ENCODE measurements around the gene EFNA1.
"Not testable (repeated sequence)": the region's sequence is repeated elsewhere in the genome, so short reads cannot be mapped to it uniquely, and the experiment has no call there.

The EFNA1 gene

GRCh38 chr1:155139895-155140629 is 12.4 kb downstream of the EFNA1 start, which contains the start of gene DPM3:
Gene DPM3, minus strand, starts transcription at chr1:155140531. Its CDS starts 291 bp downstream, at chr1:155140240.
- peak; percentile 38 to 93 (median 82) for DNase-seq

DNA sequence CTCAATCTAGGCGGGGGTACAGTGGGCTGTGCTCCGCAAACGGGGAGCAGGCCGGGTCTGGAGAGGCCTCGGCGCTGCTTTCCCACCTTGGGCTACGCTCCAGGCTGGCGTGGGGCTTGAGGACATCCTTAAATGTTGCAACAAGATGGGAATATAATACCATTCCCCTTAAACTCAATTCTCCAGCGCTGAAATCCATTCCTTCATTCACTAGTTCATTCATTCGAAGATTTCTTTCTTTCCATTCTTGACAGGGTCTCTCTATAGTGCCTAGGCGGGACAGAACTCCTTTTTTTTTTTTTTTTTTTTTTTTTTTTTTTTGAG is 12.9 kb downstream of the EFNA1 start:
- no peak for DNase-seq

- no peak for DNase-seq
Observed at GRCh38 chr1:155141749-155142148, 14.1 kb downstream of the EFNA1 start.

GRCh38 chr1:155145491-155145890 is 17.8 kb downstream of the EFNA1 start:
- no peak for DNase-seq

GRCh38 chr1:155155996-155156643 is 28.4 kb downstream of the EFNA1 start:
- DNase-seq: not testable (repeated sequence)

GRCh38 chr1:155158991-155159390 is 31.3 kb downstream of the EFNA1 start:
- DNase-seq: no peak

DNA sequence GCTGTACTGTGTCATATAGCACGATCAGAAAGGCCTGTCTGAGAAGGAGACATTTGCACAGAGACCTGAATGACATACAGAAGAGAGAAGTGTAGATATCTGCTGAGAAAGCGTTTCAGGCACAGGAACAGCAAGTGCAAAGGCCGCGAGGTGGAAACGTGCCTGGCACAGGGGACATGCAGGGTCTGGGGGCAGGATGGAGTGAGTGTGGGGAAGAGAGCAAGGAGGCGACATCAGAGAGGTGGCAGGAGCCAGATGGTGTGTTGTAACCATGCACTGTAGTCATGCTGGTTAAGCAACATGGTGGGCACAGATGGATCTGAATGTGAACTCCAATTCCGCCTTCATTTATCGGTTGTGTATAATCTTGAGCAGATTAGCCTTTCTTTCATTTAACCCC is 32.5 kb downstream of the EFNA1 start:
- no peak for DNase-seq

DNA sequence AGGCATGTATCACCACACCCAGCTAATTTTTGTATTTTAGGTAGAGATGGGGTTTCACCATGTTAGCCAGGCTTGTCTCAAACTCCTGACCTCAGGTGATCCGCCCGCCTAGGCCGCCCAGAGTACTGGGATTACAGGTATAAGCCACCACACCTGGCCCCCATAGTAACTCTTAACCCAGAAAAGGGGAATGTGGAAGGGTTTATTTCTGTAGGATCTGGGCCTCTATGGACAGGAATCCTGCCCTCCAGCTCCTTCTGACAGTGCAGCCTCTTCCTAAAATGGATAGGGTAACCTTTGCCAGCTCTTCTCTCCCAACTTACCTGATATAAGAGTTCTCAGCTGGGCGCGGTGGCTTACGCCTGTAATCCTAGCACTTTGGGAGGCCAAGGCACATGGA is 35.0 kb downstream of the EFNA1 start:
- not testable (repeated sequence) for DNase-seq

GRCh38 chr1:155163785-155164184 is 36.1 kb downstream of the EFNA1 start:
- DNase-seq: not testable (repeated sequence)

- DNase-seq: not testable (repeated sequence)
Observed at GRCh38 chr1:155164625-155165024, 36.9 kb downstream of the EFNA1 start.

DNA sequence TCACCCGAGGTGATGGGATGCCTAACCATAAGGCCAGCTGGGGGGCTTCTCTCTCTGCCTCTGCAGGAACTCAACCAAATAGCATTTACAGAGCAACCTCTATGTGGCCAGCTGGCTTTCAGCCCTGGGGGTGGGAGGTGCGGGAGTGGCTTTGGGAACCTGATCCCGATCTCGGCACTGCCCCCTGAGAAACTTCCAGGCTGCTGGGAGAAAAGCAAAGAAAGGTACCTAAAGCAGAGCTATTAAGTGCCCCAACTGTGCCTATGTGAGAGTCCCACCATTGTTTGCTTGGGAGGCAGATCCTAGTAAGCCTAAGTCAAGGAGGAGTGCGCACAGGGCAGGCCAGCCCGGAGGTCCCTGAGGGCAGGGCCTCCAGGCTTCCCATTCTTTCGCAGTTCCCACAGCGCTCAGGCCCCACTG is 38.4 kb downstream of the EFNA1 start:
- DNase-seq: no peak

- peak in 24 of 56 donors; percentile 19 to 74 (median 48) for DNase-seq
Observed at GRCh38 chr1:155166471-155167165, 38.9 kb downstream of the EFNA1 start.

DNA sequence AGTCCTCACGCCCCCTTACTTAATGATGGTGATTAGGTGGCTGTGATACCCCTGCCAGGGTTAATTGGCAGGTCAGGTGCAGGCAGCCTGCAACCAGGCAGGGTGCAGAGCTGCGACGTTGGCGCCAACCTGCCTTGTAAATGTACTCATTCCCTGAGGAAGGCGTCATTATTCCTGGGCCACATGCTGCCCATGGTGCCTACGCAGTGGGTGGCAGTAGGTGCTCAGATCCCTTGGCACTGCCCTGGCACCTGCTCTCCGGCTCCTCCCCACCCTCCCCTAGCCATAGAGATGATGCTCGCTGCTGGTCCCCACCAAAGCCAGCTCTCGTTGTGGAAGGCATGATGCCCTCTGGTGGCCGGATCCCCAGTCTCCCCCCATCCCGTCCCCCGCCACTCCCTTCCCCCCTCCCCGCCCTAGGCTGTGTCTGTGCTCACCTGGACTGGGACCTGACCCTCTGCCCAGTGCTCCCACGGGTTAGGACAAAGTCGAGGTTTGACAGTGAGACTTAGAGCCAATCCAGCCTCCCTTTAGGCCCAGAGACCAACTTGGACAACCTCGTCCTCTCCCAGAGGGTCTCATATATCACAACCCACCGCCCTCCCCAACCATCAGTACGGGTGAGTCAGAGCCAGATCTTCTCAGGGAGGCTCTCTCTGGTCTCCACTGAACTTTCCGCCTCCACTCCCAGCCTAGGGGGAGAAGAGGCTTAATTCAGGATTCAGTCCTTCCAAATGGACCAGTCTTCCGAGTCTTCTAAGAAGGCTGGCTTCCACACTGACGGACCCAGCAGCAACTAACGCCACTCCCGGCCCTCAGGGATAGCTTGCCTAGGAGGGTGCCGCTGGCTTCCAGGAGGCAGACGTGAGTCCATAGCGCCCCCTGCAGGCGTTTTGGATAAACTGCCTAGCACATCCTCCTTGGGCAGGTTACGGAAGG is 39.8 kb downstream of the EFNA1 start:
- DNase-seq: peak in 54 of 56 donors; percentile 24 to 96 (median 80)

DNA sequence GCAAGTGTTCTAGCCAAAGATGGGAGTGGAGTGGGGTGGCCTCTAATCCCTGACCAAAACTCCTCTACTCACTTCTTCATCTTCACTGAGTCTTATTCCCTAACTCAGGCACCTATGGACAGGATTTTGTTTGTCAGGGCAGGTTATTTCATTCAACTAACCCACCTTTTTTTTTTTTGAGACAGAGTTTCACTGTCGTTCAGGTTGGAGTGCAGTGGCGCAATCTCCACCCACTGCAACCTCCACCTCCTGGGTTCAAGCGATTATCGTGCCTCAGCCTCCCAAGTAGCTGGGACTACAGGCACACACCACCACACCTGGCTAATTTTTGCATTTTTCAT is 40.4 kb downstream of the EFNA1 start:
- not testable (repeated sequence) for DNase-seq

DNA sequence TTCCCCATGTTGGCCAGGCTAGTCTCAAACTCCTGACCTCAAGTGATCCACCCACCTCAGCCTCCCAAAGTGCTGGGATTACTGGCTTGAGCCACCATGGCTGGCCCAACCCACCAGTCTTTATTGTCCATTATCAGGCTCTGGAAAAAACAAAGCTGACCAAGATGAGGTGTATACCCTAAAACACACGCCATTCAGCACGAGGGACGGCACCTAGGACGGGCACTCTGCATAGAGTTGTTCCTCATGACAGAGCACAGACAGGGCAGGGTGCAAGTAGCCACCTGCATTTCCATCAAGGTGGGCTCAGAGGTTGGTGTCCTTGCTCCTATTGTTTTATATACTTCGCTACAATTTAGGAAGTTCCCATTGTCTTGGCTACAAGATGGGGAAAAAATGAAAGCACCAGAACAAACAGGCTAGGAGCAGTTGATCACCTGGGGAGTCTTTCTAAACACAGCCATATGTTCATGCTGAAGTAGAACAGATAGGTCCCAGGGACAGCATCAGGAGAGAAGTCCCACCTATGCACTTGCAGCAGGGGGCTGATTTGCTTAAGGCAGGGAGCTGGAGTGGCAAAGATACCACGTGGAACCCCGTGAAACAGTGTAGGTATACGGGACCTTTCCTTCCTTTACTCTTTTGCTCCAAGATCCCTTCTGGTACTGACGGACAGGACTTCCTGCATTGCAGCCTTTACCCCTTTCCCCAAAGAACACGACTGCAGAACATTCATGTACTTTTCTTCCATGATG is 41.0 kb downstream of the EFNA1 start:
- no peak for DNase-seq

DNA sequence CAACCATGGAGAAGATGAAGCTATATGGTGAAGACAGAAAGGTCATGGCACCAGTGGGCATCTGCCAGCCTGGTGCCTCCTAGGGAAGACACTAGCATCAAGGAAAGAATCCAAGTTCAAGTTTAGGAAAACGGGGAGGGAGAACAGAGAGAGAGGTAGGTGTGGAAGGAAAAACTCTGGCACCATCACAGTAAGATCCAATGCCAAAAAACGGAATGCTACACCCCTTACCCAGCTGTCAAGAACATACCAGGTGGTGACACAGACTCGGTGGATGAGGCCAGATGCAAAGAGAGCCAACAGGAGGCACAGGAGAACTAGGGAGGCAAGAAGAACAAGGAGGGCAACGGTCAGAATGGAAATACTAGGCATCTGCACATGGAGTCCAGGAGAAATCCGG is 41.9 kb downstream of the EFNA1 start:
- no peak for DNase-seq

DNA sequence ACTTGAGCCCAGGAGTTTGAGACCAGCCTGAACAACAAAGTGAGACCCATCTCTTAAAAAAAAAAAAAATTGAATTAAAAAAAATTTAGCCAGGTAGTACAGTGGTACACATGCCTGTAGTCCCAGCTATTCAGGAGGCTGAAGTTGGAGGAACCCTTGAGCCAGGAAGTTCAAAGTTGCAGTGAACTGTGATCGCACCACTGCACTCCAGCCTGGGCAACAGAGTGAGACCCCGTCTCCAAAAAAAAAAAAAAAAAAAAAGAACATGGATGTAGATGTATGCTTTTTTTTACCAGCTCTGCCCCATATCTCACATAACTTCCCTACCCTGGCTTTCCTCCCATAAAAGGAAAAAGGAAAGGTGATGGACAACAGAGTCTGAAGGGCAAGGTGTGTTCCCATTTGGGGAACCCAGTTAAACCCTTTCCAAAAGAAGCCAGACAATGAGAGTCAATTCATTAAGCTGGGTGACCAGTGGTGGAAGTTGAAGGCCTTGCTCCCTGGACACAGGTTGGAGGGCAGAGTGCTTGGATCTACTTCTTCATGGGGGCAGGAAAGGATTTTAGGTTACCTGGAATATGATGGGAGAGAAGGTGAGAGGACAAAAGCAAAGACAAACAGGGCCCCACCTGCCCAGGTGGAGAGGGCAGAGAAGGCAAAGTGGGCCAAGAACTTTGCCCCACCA is 42.6 kb downstream of the EFNA1 start:
- no peak for DNase-seq

- no peak for DNase-seq
Observed at GRCh38 chr1:155170806-155171205, 43.1 kb downstream of the EFNA1 start.

DNA sequence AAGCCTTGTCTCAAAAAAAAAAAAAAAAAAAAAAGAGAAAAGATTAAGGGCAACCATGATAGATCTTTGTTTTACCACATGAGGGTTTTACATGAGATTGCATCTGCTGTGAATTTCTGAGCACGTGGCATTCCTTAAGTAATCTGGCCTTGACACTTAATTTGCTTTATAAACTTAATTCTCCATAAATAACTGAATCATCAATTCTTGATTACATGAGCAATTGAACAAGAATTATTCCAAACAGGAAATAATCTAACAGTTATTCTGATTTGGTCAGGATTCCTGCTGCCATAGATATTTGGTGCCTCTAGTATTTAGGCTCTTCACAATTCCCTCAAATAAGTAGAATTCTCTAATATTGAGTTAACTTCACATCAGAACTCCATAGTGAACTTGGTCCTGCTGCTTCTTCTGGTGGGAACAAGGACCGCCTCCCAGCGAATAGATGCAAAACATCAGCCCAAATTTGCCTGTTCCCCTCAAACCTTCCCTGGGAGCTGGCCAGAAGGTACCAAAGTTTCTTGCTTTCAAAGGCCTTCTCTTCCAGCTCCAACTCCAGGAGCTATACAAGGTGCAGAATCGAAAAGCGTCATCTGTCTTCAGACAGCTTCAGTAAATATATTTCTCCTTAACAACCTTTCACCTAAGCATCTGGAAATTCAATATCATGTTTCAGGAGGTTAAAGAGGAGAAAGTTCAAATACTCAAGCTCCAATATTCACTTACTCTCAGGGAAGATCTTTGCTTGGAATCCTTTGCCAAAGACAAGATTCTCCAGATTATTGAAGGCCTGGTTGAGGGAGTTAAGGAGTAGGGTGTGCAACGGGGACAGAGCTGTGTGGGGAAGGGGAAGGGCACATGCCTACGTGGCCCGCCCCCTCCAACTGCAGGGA is 44.4 kb downstream of the EFNA1 start:
- no peak for DNase-seq
